NT2/D1 (cell line): Measurements from ENCODE around the gene CDKL5.

Experiments used
- SUZ12 ChIP-seq: IDR thresholded peaks from 2 replicates; pipeline ENCODE4 v1.6.1; 2011; ENCODE audit not compliant: insufficient read length, insufficient read depth; ENCODE audit errors: extremely low read depth
- YY1 ChIP-seq: IDR thresholded peaks from 2 replicates; pipeline ENCODE4 v1.6.1; 2011; ENCODE audit not compliant: insufficient read length, insufficient read depth

DNA sequence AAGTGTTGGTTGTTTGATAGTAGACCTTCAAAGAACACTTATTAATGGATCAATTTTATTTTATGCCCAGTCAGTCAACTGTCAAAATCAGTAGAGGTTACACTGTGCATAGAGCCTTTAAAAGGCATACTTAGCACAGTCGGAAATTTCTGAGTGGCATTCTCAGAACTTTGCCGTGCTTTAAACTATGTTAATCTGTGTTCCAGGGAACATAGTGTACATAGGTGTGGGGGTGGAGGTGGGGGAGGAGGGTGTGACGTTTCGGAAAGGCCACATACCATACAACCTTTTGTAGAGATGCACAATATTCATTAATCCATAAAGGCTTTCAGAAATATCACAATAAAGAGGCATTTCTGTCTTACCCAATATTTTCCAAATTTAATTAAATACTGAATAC is 170.7 kb downstream of the CDKL5 start:
- TF ChIP-seq YY1 (no peak), SUZ12 (no peak)
